Coronary artery (tissue), 2 donors: Measurements from ENCODE around the gene UBL4A.
"Not testable (repeated sequence)": the region's sequence is repeated elsewhere in the genome, so short reads cannot be mapped to it uniquely, and the experiment has no call there.

Source experiments
- DNase-seq: peaks from one replicate; pipeline ENCODE4 v3.0.0-alpha.2; 2017; ENCODE audit warnings: low spot score
- H3K27ac ChIP-seq, 2 donors: fragments of 200-600 bp; sonication (generic); one replicate each; pipeline ENCODE4 v1.5.1; 2016 to 2019
- H3K4me3 ChIP-seq: fragments of 200-600 bp; sonication (generic); 2 replicates; pipeline ENCODE4 v1.5.1; 2016; ENCODE audit warnings: mild to moderate bottlenecking, moderate library complexity
- CTCF ChIP-seq: fragments of 200-600 bp; sonication (generic); IDR thresholded peaks from one replicate; pipeline ENCODE4 v1.5.1; 2019; ENCODE audit warnings: antibody characterized with exemption

UBL4A gene

DNA sequence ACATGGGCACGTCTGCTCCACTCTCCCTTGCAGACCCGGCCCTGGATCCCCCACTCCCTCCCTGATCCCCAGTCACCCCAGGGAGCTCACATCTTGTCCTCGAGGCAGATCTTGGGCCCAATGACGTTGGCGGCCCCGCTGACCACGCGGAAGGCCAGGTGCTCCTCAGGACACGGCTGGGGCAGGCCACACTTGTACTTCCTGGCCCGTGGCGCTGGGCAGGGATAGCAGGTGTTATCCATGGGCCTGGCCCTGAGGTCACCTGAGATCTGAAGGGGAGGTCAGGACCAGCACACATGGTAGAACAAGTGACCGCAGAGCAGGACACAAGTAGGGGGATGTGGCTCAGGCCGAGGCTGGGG lies 21.9 kb upstream of the UBL4A start:
- Histone ChIP-seq H3K27ac (no peak overlapping the region), H3K4me3 (no peak overlapping the region)
- no peak for TF ChIP-seq CTCF
- no peak for DNase-seq

DNA sequence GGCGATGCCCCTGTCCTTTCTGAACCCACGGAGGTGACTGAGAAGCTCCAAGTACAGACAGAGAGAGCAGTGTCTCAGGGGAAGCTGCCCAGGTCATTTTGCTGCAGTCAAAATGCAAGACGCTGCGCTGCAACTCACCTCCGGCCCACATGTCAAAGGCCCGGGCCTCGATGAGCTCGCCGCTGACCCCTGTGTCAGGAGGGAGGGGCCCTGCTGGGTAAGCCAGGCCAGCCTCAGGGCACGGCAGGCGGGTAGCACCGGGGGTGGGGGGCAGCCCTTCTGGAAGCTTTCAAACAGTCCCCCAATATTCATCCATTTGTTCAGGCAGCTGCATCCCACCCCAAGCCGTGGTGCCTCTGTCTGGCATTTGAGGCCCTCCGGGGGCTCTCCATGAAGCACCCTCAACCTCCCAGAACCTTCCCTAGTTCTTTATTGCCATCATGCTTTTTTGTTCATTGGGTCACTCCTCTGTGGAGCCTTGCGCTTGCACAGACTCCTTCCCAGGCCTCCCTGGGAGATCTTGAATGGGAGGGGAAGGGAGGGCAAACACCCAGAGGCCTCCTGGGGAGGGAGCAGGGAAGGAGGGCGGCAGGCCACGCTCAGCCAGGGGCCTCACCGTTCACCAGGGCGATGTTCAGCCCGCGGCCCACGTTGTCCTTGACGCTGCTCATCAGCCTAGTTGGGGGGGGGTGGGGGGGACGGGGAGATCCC lies 21.4 kb upstream of the UBL4A start:
- no peak for TF ChIP-seq CTCF
- DNase-seq, result no peak
- Histone ChIP-seq H3K27ac (no peak overlapping the region), H3K4me3 (no peak overlapping the region)

GRCh38 chrX:154506483-154507332 lies 20.3 kb upstream of the UBL4A start:
- H3K4me3 ChIP-seq, result no peak overlapping the region
- no peak for TF ChIP-seq CTCF
- no peak overlapping the region for H3K27ac ChIP-seq
- DNase-seq, result no peak

- no peak for TF ChIP-seq CTCF
- Histone ChIP-seq H3K4me3 (no peak overlapping the region), H3K27ac (no peak overlapping the region)
- DNase-seq, result no peak
Observed at GRCh38 chrX:154505734-154506133, 19.3 kb upstream of the UBL4A start.

DNA sequence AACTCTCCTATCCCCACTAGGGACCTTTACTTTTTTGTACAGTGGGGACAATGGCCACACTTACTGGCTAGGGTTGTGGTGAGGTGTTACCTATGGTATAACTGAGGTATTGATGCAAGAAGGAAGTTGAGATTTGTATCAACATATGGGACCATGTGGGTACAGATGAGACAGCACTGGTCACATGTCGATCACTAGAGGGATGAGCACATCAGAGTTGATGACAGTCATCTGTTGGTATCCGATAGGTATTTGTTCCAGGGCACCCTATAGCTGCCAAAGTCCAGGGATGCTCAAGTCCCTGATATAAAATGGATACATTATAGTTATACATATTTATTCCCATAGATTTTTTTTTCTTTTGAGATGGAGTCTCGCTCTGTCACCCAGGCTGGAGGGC lies 16.6 kb upstream of the UBL4A start:
- no peak for TF ChIP-seq CTCF
- no peak for DNase-seq
- Histone ChIP-seq H3K27ac (no peak overlapping the region), H3K4me3 (no peak overlapping the region)

- no peak for DNase-seq
- Histone ChIP-seq H3K4me3 (no peak overlapping the region), H3K27ac (no peak overlapping the region)
- no peak for TF ChIP-seq CTCF
Observed at GRCh38 chrX:154502098-154502497, 15.7 kb upstream of the UBL4A start.

DNA sequence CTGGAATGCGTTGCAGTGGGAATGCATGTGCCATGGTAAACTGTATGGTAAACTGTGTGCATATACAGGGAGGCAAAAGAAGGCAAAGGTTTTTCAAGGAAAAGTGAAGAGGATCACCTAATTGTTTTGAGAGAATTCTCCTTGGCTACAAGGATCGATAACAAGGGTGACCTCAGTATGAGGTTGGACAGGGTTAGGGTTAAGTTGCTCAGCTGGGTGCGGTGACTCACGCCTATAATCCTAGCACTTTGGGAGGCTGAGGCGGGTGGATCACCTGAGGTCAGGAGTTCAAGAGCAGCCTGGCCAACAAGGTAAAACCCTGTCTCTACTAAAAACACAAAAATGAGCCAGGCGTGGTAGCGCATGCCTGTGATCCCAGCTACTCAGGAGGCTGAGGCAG lies 15.0 kb upstream of the UBL4A start:
- H3K4me3 ChIP-seq, H3K27ac ChIP-seq, DNase-seq: not testable (repeated sequence)

DNA sequence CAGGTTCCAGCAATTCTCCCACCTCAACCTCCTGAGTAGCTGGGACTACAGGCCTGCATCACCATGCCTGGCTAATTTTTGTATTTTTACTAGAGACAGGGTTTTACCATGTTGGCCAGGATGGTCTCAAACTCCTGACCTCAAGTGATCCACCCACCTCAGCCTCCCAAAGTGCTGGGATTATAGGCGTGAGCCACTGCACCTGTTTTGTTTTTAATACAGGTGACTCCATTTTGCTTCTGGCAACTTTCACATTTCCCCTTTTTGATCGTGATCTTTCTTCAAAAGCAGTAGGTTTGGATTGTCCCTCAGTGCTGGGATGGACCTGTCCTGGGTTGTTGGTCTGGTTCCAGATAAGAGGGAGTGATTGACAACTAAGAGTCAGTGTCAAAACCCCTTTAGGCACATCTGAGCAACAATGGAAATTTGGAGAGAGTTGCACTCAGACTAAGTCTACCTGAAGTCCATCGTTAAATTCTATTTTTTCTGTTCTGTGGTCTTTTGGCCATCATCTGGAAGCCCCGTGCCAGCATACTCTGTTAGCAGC lies 10.2 kb upstream of the UBL4A start:
- not testable (repeated sequence) for H3K4me3 ChIP-seq, DNase-seq, H3K27ac ChIP-seq
